ENCODE data around the gene PREB.

Gene PREB

DNA sequence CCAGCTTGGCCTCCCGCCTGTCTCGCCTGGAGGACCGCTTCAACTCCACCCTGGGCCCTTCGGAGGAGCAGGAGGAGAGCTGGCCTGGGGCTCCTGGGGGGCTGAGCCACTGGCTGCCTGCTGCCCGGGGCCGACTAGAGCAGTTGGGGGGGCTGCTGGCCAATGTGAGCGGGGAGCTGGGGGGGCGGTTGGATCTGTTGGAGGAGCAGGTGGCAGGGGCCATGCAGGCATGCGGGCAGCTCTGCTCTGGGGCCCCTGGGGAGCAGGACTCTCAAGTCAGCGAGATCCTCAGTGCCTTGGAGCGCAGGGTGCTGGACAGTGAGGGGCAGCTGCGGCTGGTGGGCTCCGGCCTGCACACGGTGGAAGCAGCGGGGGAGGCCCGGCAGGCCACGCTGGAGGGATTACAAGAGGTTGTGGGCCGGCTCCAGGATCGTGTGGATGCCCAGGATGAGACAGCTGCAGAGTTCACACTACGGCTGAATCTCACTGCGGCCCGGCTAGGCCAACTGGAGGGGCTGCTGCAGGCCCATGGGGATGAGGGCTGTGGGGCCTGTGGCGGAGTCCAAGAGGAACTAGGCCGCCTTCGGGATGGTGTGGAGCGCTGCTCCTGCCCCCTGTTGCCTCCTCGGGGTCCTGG lies 51.5 kb downstream of the PREB start:
- no peak for DNase-seq (ENCODE audit: low read depth)

- no peak for DNase-seq (ENCODE audit: low read depth)
Observed at GRCh38 chr2:27081984-27082772, 52.3 kb downstream of the PREB start.
